SK-N-SH (cell line): ENCODE data around the gene ATP5PD. TPM values are rescaled to one million over a fixed set of nuclear protein-coding genes. Genes with fewer than 3 reads are reported as not detected.

Experiments
- CTCF ChIA-PET: fragments of 300-600, 350-600 bp; formaldehyde crosslinking; extraction: SDS; loops from one replicate; lab custom pipeline; 2021; lab: Yijun Ruan, JAX
- POLR2A ChIA-PET: fragments of 350-600 bp; sonication (Branson Sonifier 250); formaldehyde crosslinking; extraction: SDS; loops from one replicate; lab custom pipeline; 2020; ENCODE audit warnings: antibody characterized with exemption, inconsistent platforms; lab: Yijun Ruan, JAX
- DNase-seq: peaks from one replicate; pipeline ENCODE4 v3.0.0; 2012
- H2AFZ ChIP-seq: fragments of 200-600 bp; sonication (generic); 2 replicates; pipeline ENCODE4 v1.8.1; 2016; ENCODE audit warnings: antibody characterized with exemption, mild to moderate bottlenecking, low read depth
- H3F3A ChIP-seq: fragments of 200-600 bp; sonication (generic); replicated peaks from 2 replicates; pipeline ENCODE3; 2016; ENCODE audit warnings: antibody characterized with exemption, mild to moderate bottlenecking; ENCODE audit not compliant: insufficient read depth
- H3K27ac ChIP-seq, 2 experiments: fragments of 200-500 bp in 1 of 2; fragments of 200-600 bp in 1 of 2; sonication (Bioruptor generic) in 1 of 2; sonication (generic), shearing (Covaris generic) in 1 of 2; 2 replicates each; pipeline versions ENCODE4 v1.5.1 to v1.6.1; 2014 to 2016; ENCODE audit warnings: low read depth in 2 of 2, inconsistent platforms in 1 of 2, low read length in 1 of 2, mild to moderate bottlenecking in 1 of 2, mixed read lengths in 1 of 2
- H3K27me3 ChIP-seq: fragments of 200-600 bp; sonication (generic), shearing (Covaris generic); 2 replicates; pipeline ENCODE4 v1.6.1; 2016; ENCODE audit warnings: mixed run types; ENCODE audit not compliant: insufficient read depth
- H3K36me3 ChIP-seq, 2 experiments: fragments of 200-500 bp in 1 of 2; fragments of 200-600 bp in 1 of 2; sonication (Bioruptor generic) in 1 of 2; sonication (generic) in 1 of 2; replicated peaks in 1 of 2; 2 replicates each; pipeline versions ENCODE3 to v1.5.1; 2014 to 2016; ENCODE audit warnings: low read length in 1 of 2, mild to moderate bottlenecking in 1 of 2; ENCODE audit not compliant: insufficient read depth in 2 of 2, control insufficient read depth in 1 of 2
- H3K4me1 ChIP-seq, 2 experiments: fragments of 200-500 bp in 1 of 2; fragments of 200-600 bp in 1 of 2; sonication (Bioruptor generic) in 1 of 2; sonication (generic), shearing (Covaris generic) in 1 of 2; 2 replicates each; pipeline versions ENCODE4 v1.5.1 to v1.6.1; 2014 to 2016; ENCODE audit warnings: low read depth in 1 of 2, low read length in 1 of 2, mixed run types in 1 of 2; ENCODE audit not compliant: insufficient read depth in 2 of 2, control insufficient read depth in 1 of 2
- H3K4me2 ChIP-seq: fragments of 200-600 bp; sonication (generic), shearing (Covaris generic); 2 replicates; pipeline ENCODE4 v1.6.1; 2017; ENCODE audit warnings: mixed run types
- H3K4me3 ChIP-seq, 2 experiments: fragments of 200-500 bp in 1 of 2; fragments of 200-600 bp in 1 of 2; sonication (Bioruptor generic) in 1 of 2; sonication (generic), shearing (Covaris generic) in 1 of 2; 2 replicates each; pipeline versions ENCODE4 v1.5.1 to v1.8.1; 2014 to 2016; ENCODE audit warnings: low read depth in 2 of 2, inconsistent platforms in 1 of 2, low read length in 1 of 2, mild to moderate bottlenecking in 1 of 2, mixed read lengths in 1 of 2, moderate library complexity in 1 of 2
- H3K79me2 ChIP-seq: fragments of 200-600 bp; sonication (generic); 2 replicates; pipeline ENCODE4 v1.8.1; 2017; ENCODE audit warnings: mild to moderate bottlenecking; ENCODE audit not compliant: insufficient read depth
- H3K9ac ChIP-seq: fragments of 200-600 bp; sonication (generic); 2 replicates; pipeline ENCODE4 v1.6.1; 2017; ENCODE audit warnings: mixed run types
- H3K9me2 ChIP-seq: fragments of 200-600 bp; sonication (generic); 2 replicates; pipeline ENCODE4 v1.6.1; 2017; ENCODE audit warnings: mixed run types
- H3K9me3 ChIP-seq: fragments of 200-600 bp; sonication (generic); 2 replicates; pipeline ENCODE4 v1.6.1; 2017; ENCODE audit warnings: mixed run types, mild to moderate bottlenecking, moderate library complexity
- H4K20me1 ChIP-seq: fragments of 200-600 bp; sonication (generic); 2 replicates; pipeline ENCODE4 v1.6.1; 2017; ENCODE audit warnings: mild to moderate bottlenecking, mixed run types; ENCODE audit not compliant: insufficient read depth
- CHD2 ChIP-seq: fragments of 150-350 bp; IDR thresholded peaks from 2 replicates; pipeline ENCODE4 v1.6.1; 2018; ENCODE audit warnings: low read length; ENCODE audit not compliant: partially characterized antibody
- ELF1 ChIP-seq: IDR thresholded peaks from 2 replicates; pipeline ENCODE4 v1.4.0; 2012
- EZH2phosphoT487 ChIP-seq: fragments of 200-600 bp; sonication (generic); IDR thresholded peaks from 2 replicates; pipeline ENCODE4 v1.6.1; 2017; ENCODE audit warnings: low read depth, mixed run types, mild to moderate bottlenecking, antibody characterized with exemption, moderate library complexity, borderline replicate concordance
- FOXJ3 ChIP-seq: sonication (generic); formaldehyde crosslinking; IDR thresholded peaks from 2 replicates; pipeline ENCODE4 v1.5.1; 2020; ENCODE audit warnings: mild to moderate bottlenecking, missing genetic modification reagents
- FOXM1 ChIP-seq: IDR thresholded peaks from 2 replicates; pipeline ENCODE4 v1.4.0; 2012; ENCODE audit warnings: low read depth, mild to moderate bottlenecking
- JUND ChIP-seq: IDR thresholded peaks from 2 replicates; pipeline ENCODE4 v1.4.0; 2012
- NFIC ChIP-seq: IDR thresholded peaks from 2 replicates; pipeline ENCODE4 v1.4.0; 2012; ENCODE audit warnings: borderline replicate concordance
- POLR2AphosphoS5 ChIP-seq: IDR thresholded peaks from 2 replicates; pipeline ENCODE4 v1.6.1; 2012; ENCODE audit warnings: low read depth, low read length
- RAD21 ChIP-seq: IDR thresholded peaks from 2 replicates; pipeline ENCODE4 v1.6.1; 2012; ENCODE audit warnings: mild to moderate bottlenecking, low read length
- RCOR1 ChIP-seq: fragments of 150-350 bp; IDR thresholded peaks from 2 replicates; pipeline ENCODE4 v1.6.1; 2017; ENCODE audit warnings: antibody characterized with exemption, low read length
- RFX5 ChIP-seq: IDR thresholded peaks from 2 replicates; pipeline ENCODE4 v1.6.1; 2012; ENCODE audit warnings: mild to moderate bottlenecking, improper control_type of control experiment, low read length
- RXRA ChIP-seq: IDR thresholded peaks from 2 replicates; pipeline ENCODE4 v1.4.0; 2012; ENCODE audit warnings: low read depth, mild to moderate bottlenecking, borderline replicate concordance
- SMC3 ChIP-seq: IDR thresholded peaks from 2 replicates; pipeline ENCODE4 v1.6.1; 2012; ENCODE audit warnings: low read depth, low read length, improper control_type of control experiment
- TEAD4 ChIP-seq: IDR thresholded peaks from 2 replicates; pipeline ENCODE4 v1.4.0; 2012; ENCODE audit warnings: mild to moderate bottlenecking, borderline replicate concordance; ENCODE audit not compliant: insufficient read depth
- WGBS: methylation state at CpG from one replicate; pipeline ENCODE4 v1.1.6; 2017; ENCODE audit warnings: low lambda C conversion rate; 5-methylcytosine and 5-hydroxymethylcytosine counted together
- polyA plus RNA-seq, 3 experiments: library from polyadenylated mRNA; depleted of rRNA; stranded (reverse); fragments of >200 nt; gene quantifications; 2 replicates each; pipeline ENCODE4 v1.2.3, GENCODE V29; 2012
- TF ChIP-seq, protein P1 (sequence below): fragments of 150-350 bp; IDR thresholded peaks from 2 replicates; pipeline ENCODE4 v1.6.1; 2016; ENCODE audit warnings: mild to moderate bottlenecking, low read depth, low read length
- TF ChIP-seq, protein P2 (sequence below): IDR thresholded peaks from 2 replicates; pipeline ENCODE4 v1.4.0; 2012; ENCODE audit warnings: low read depth, borderline replicate concordance
- TF ChIP-seq, protein P3 (sequence below): fragments of 150-350 bp; IDR thresholded peaks from 2 replicates; pipeline ENCODE4 v1.6.1; 2017; ENCODE audit warnings: antibody characterized with exemption, low read length, low read depth, borderline replicate concordance
- TF ChIP-seq, protein P4 (sequence below): fragments of 200-600 bp; sonication (generic); IDR thresholded peaks from 2 replicates; pipeline ENCODE4 v1.6.1; 2017; ENCODE audit warnings: antibody characterized with exemption, mild to moderate bottlenecking, moderate library complexity
- TF ChIP-seq, protein P5 (sequence below): IDR thresholded peaks from 2 replicates; pipeline ENCODE4 v1.4.0; 2012; ENCODE audit warnings: low read depth
- TF ChIP-seq, protein P6 (sequence below): IDR thresholded peaks from 2 replicates; pipeline ENCODE4; 2012
- TF ChIP-seq, protein P7 (sequence below): IDR thresholded peaks from 2 replicates; pipeline ENCODE4 v1.4.0; 2012; ENCODE audit warnings: low read depth, borderline replicate concordance

The ATP5PD gene
- polyA plus RNA-seq, 1 of the 3 experiments (the other 2 are of a cell fraction) = 354 TPM

DNA sequence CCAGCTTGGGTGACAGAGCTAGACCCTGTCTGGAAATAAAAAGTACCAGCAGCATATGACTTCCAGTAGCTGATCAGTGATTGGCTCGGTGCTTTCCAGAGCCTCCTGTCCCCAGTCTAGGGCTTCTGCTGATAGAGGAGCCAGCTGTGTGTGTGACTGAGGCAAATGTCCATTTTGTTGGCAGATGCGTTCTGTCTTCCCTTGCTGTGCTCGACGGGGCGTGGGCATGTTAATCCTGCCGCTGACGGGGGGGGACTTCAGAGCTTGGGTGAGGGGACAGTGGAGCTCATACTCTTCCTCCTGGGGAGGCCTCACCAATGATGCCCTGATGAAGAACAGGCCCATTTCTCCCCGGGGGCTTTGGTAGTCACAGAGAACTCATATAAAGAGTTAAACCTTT is 14.8 kb upstream of the ATP5PD start (continued):
- TF ChIP-seq, protein P1, sequence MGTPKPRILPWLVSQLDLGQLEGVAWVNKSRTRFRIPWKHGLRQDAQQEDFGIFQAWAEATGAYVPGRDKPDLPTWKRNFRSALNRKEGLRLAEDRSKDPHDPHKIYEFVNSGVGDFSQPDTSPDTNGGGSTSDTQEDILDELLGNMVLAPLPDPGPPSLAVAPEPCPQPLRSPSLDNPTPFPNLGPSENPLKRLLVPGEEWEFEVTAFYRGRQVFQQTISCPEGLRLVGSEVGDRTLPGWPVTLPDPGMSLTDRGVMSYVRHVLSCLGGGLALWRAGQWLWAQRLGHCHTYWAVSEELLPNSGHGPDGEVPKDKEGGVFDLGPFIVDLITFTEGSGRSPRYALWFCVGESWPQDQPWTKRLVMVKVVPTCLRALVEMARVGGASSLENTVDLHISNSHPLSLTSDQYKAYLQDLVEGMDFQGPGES = no peak
- TF ChIP-seq, protein P2, sequence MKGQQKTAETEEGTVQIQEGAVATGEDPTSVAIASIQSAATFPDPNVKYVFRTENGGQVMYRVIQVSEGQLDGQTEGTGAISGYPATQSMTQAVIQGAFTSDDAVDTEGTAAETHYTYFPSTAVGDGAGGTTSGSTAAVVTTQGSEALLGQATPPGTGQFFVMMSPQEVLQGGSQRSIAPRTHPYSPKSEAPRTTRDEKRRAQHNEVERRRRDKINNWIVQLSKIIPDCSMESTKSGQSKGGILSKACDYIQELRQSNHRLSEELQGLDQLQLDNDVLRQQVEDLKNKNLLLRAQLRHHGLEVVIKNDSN = no peak
- TF ChIP-seq FOXJ3 (no peak), ELF1 (no peak), EZH2phosphoT487 (no peak), NFIC (no peak), SMC3 (no peak), TEAD4 (no peak), RAD21 (no peak), POLR2AphosphoS5 (no peak), RXRA (no peak)
- TF ChIP-seq, protein P3, sequence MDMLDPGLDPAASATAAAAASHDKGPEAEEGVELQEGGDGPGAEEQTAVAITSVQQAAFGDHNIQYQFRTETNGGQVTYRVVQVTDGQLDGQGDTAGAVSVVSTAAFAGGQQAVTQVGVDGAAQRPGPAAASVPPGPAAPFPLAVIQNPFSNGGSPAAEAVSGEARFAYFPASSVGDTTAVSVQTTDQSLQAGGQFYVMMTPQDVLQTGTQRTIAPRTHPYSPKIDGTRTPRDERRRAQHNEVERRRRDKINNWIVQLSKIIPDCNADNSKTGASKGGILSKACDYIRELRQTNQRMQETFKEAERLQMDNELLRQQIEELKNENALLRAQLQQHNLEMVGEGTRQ = no peak
- TF ChIP-seq, protein P4, sequence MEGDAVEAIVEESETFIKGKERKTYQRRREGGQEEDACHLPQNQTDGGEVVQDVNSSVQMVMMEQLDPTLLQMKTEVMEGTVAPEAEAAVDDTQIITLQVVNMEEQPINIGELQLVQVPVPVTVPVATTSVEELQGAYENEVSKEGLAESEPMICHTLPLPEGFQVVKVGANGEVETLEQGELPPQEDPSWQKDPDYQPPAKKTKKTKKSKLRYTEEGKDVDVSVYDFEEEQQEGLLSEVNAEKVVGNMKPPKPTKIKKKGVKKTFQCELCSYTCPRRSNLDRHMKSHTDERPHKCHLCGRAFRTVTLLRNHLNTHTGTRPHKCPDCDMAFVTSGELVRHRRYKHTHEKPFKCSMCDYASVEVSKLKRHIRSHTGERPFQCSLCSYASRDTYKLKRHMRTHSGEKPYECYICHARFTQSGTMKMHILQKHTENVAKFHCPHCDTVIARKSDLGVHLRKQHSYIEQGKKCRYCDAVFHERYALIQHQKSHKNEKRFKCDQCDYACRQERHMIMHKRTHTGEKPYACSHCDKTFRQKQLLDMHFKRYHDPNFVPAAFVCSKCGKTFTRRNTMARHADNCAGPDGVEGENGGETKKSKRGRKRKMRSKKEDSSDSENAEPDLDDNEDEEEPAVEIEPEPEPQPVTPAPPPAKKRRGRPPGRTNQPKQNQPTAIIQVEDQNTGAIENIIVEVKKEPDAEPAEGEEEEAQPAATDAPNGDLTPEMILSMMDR = no peak
- TF ChIP-seq, protein P5, sequence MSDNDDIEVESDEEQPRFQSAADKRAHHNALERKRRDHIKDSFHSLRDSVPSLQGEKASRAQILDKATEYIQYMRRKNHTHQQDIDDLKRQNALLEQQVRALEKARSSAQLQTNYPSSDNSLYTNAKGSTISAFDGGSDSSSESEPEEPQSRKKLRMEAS = no peak
- TF ChIP-seq, all 33 proteins: peak for 0

DNA sequence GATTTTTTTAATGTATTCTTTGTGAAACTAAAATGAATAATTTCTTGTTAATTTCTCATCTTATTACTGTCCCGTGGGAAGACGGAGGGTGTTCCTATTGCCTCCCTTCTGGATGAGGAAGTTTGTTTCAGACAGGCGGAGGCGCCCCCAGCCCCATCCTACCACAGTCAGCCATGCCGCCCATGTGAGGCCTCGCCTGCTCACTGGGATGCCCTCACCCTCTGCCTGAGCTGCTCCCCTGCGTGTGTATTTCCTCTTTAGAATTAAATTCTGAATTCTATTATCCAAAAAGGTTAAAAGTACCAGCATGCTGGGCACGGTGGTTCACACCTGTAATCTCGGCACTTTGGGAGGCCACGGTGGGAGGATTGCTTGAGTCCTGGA is 14.3 kb upstream of the ATP5PD start:
- Histone ChIP-seq H3K9ac (no peak overlapping the region), H2AFZ (no peak overlapping the region), H3F3A (no peaks in the 10 kb centered on the region), H3K9me2 (no peaks in the 10 kb centered on the region), H3K79me2 (peaks cover 13% of the 10 kb centered on the region; the same call in 1 of the 2 replicates), H3K27ac (no peak overlapping the region), H3K36me3 (peaks cover 42 to 71% of the 10 kb centered on the region in 2 experiments), H3K4me1 (no peaks in the 10 kb centered on the region), H3K27me3 (no peaks in the 10 kb centered on the region), H3K4me3 (no peak overlapping the region), H4K20me1 (no peaks in the 10 kb centered on the region), H3K4me2 (no peak overlapping the region), H3K9me3 (no peaks in the 10 kb centered on the region)
- ChIA-PET CTCF (interaction anchor here (0.6 to 3.4 kb wide), 13 partner anchors 9 to 141 kb away, joined by 3 to 19 read pairs (median 4); partner anchors contain the start of genes HID1 and NT5C), POLR2A (interaction anchor here (0.9 kb wide), 1 partner anchor 99 kb away, joined by 3 read pairs; no protein-coding TSS in a partner anchor)
- DNase-seq = no peak
- WGBS = 96% methylated on average over 10 of the region's 10 CpGs
- TF ChIP-seq, protein P6, sequence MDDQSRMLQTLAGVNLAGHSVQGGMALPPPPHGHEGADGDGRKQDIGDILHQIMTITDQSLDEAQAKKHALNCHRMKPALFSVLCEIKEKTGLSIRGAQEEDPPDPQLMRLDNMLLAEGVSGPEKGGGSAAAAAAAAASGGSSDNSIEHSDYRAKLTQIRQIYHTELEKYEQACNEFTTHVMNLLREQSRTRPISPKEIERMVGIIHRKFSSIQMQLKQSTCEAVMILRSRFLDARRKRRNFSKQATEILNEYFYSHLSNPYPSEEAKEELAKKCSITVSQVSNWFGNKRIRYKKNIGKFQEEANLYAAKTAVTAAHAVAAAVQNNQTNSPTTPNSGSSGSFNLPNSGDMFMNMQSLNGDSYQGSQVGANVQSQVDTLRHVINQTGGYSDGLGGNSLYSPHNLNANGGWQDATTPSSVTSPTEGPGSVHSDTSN = no peak
- TF ChIP-seq JUND (no peak), TEAD4 (no peak), SMC3 (no peak), FOXM1 (no peak), RAD21 (no peak), NFIC (no peak), RFX5 (no peak), RCOR1 (no peak), CHD2 (no peak), RXRA (no peak)
- TF ChIP-seq, protein P2 = no peak
- TF ChIP-seq, protein P3 = no peak
- TF ChIP-seq, protein P7, sequence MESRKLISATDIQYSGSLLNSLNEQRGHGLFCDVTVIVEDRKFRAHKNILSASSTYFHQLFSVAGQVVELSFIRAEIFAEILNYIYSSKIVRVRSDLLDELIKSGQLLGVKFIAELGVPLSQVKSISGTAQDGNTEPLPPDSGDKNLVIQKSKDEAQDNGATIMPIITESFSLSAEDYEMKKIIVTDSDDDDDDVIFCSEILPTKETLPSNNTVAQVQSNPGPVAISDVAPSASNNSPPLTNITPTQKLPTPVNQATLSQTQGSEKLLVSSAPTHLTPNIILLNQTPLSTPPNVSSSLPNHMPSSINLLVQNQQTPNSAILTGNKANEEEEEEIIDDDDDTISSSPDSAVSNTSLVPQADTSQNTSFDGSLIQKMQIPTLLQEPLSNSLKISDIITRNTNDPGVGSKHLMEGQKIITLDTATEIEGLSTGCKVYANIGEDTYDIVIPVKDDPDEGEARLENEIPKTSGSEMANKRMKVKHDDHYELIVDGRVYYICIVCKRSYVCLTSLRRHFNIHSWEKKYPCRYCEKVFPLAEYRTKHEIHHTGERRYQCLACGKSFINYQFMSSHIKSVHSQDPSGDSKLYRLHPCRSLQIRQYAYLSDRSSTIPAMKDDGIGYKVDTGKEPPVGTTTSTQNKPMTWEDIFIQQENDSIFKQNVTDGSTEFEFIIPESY = no peak
